Mammary epithelial cell (primary cell): ENCODE measurements around the gene P2RY14.

Source experiments
- CTCF ChIP-seq, 2 donors: IDR thresholded peaks in 1 of 2; conservative IDR thresholded peaks in 1 of 2; 2 replicates each; pipeline ENCODE4 v1.5.1; 2011 to 2012; ENCODE audit warnings: inconsistent platforms in 2 of 2, low read length in 2 of 2, mild to moderate bottlenecking in 2 of 2, control low read depth in 1 of 2, low read depth in 1 of 2; ENCODE audit not compliant: insufficient read depth in 1 of 2; ENCODE audit errors: extremely low read depth in 1 of 2
- EZH2 ChIP-seq: IDR thresholded peaks from 2 replicates; pipeline ENCODE4 v1.6.1; 2012; ENCODE audit warnings: low read length, inconsistent platforms, borderline replicate concordance

- no peak for TF ChIP-seq EZH2
- no peak for TF ChIP-seq CTCF (conservative IDR thresholded peaks at IDR 0.05 in 1 of 2, IDR thresholded peaks at IDR 0.05 in 1 of 2; ENCODE audit: extremely low read depth in 1 of 2, insufficient read depth in 1 of 2, low read depth in 1 of 2, low read length in 2 of 2)
Measured at GRCh38 chr3:151278230-151278629, at the start of gene P2RY14.
